ENCODE data around the gene SPSB4.

GRCh38 chr3:141114179-141114745 is 63.1 kb downstream of the SPSB4 start:
- TF ChIP-seq CTCF (IDR thresholded peaks at IDR 0.05; ENCODE audit: extremely low read depth in 1 of 2, insufficient read depth in 1 of 2, low read depth in 1 of 2, low read length in 2 of 2) (no peak), GATA2 (IDR thresholded peaks at IDR 0.05; ENCODE audit: insufficient read depth, insufficient read length, low read depth, low read length) (no peak), EZH2 (IDR thresholded peaks at IDR 0.05; ENCODE audit: borderline replicate concordance, low read depth, low read length, severe bottlenecking) (no peak), POLR2A (IDR thresholded peaks at IDR 0.05; ENCODE audit: low read depth, low read length) (no peak), POLR2AphosphoS5 (IDR thresholded peaks at IDR 0.05; ENCODE audit: insufficient read depth, low read depth, low read length) (no peak), MYC (IDR thresholded peaks at IDR 0.05; ENCODE audit: low read depth, low read length) (no peak), MAX (IDR thresholded peaks at IDR 0.05; ENCODE audit: insufficient read depth, insufficient read length) (no peak), FOS (IDR thresholded peaks at IDR 0.05; ENCODE audit: borderline replicate concordance, insufficient read depth, low read length) (no peak), JUN (IDR thresholded peaks at IDR 0.05; ENCODE audit: borderline replicate concordance, insufficient read depth, insufficient read length, low read depth) (no peak)
